Measurements from ENCODE around the gene HGD. TPM values are rescaled to one million over a fixed set of nuclear protein-coding genes. Genes with fewer than 3 reads are reported as not detected.

Gene HGD
- total and polyA plus RNA-seq, 12 donors = 0.12 to 1.2 TPM; not detected in 10

GRCh38 chr3:120713262-120713661 lies 31.2 kb upstream of the HGD start:
- TF ChIP-seq CTCF (IDR thresholded peaks at IDR 0.05) = no peak
- intact Hi-C loops (cut with DNase I) = no loop called here
- Histone ChIP-seq H3K4me3 (no peak overlapping the region), H3K27me3 (no peaks in the 10 kb centered on the region), H3K36me3 (peaks cover 0 to 17% (median under 1%) of the 10 kb centered on the region in 9 donors), H3K4me1 (no peaks in the 10 kb centered on the region), H3K9me3 (no peaks in the 10 kb centered on the region), H3K27ac (no peak overlapping the region)
- DNase-seq (no peak), ATAC-seq (no peak)

GRCh38 chr3:120710369-120710768 lies 28.3 kb upstream of the HGD start:
- 94 to 95% methylated on average over 1 of the region's 1 CpG for WGBS, 2 donors
- H3K9me3 ChIP-seq = no peaks in the 10 kb centered on the region
- intact Hi-C loops (cut with DNase I) = no loop called here

GRCh38 chr3:120708408-120708807 lies 26.4 kb upstream of the HGD start:
- ATAC-seq = no peak
- no peak overlapping the region for H3K27ac ChIP-seq
- H3K36me3 ChIP-seq = peaks cover 0 to 57% (median 9%) of the 10 kb centered on the region in 9 donors
- intact Hi-C loops (cut with DNase I) = no loop called here
- no peak for TF ChIP-seq CTCF (IDR thresholded peaks at IDR 0.05)
- H3K4me3 ChIP-seq = no peak overlapping the region
- no peak for DNase-seq
- H3K27me3 ChIP-seq = no peaks in the 10 kb centered on the region
- peaks cover 0 to 8% (median 0%) of the 10 kb centered on the region in 11 donors for H3K9me3 ChIP-seq
- H3K4me1 ChIP-seq = no peaks in the 10 kb centered on the region

More at GRCh38 chr3:120710369-120710768, 28.3 kb upstream of the HGD start:
- DNase-seq = no peak
- no peak for TF ChIP-seq CTCF (IDR thresholded peaks at IDR 0.05)
- ATAC-seq = no peak
- Histone ChIP-seq H3K27ac (no peak overlapping the region), H3K27me3 (no peaks in the 10 kb centered on the region), H3K4me1 (no peaks in the 10 kb centered on the region), H3K4me3 (no peak overlapping the region), H3K36me3 (peaks cover 0 to 37% (median 4%) of the 10 kb centered on the region in 9 donors)

- Histone ChIP-seq H3K4me3 (no peak overlapping the region), H3K9me3 (peaks cover 0 to 16% (median 0%) of the 10 kb centered on the region in 11 donors), H3K27ac (no peak overlapping the region), H3K4me1 (no peaks in the 10 kb centered on the region), H3K36me3 (peaks cover 0 to 61% (median 9%) of the 10 kb centered on the region in 9 donors), H3K27me3 (no peaks in the 10 kb centered on the region)
- ATAC-seq = no peak
- intact Hi-C loops (cut with DNase I) = no loop called here
- TF ChIP-seq CTCF (IDR thresholded peaks at IDR 0.05) = no peak
- DNase-seq = no peak
Observed at GRCh38 chr3:120706950-120707349, 24.9 kb upstream of the HGD start.

Data from heart right ventricle (tissue), 16 donors.